ENCODE data around the gene CD96. TPM values are rescaled to one million over a fixed set of nuclear protein-coding genes. Genes with fewer than 3 reads are reported as not detected.
A peak's percentile ranks its signal among the peaks of the same experiment; 100 is the strongest.
"Not testable (repeated sequence)": the region's sequence is repeated elsewhere in the genome, so short reads cannot be mapped to it uniquely, and the experiment has no call there.

The CD96 gene, protein sequence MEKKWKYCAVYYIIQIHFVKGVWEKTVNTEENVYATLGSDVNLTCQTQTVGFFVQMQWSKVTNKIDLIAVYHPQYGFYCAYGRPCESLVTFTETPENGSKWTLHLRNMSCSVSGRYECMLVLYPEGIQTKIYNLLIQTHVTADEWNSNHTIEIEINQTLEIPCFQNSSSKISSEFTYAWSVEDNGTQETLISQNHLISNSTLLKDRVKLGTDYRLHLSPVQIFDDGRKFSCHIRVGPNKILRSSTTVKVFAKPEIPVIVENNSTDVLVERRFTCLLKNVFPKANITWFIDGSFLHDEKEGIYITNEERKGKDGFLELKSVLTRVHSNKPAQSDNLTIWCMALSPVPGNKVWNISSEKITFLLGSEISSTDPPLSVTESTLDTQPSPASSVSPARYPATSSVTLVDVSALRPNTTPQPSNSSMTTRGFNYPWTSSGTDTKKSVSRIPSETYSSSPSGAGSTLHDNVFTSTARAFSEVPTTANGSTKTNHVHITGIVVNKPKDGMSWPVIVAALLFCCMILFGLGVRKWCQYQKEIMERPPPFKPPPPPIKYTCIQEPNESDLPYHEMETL
- total RNA-seq = 0.35 TPM
- long read RNA-seq = 0 reads

DNA sequence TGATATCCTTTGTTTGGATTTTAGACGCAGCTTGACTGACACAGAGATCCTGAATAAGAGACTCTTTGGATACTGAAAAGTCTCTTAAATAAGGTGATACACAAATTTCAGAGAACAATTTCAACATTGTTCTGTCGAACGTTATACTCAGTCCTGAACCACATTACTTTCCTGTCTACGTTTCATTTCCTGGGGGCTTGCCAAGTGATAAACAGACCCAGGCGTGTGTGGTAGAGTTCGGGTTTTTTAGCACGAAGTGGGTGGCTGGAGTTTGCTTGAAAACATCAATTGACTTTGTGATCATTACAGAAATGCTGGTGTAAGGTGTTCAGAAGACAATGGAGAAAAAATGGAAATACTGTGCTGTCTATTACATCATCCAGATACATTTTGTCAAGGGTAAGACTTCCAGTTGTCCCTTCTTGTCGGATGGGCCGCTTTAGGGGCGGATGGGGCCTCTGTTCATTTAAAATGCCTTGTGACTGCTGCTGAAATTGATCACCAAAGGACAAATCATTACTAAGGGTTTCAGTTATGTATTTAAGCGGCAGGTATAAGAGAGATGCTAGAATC is at the start of gene CD96:
Gene CD96 (plus strand): TSS at position 287 of the 573 bp plus-strand sequence. CDS start 52 bp downstream, at position 339.
- DNase-seq (ENCODE audit: missing footprints) = no peak
- intact Hi-C loops (cut with DNase I) = no loop called here
- ATAC-seq = no peak

DNA sequence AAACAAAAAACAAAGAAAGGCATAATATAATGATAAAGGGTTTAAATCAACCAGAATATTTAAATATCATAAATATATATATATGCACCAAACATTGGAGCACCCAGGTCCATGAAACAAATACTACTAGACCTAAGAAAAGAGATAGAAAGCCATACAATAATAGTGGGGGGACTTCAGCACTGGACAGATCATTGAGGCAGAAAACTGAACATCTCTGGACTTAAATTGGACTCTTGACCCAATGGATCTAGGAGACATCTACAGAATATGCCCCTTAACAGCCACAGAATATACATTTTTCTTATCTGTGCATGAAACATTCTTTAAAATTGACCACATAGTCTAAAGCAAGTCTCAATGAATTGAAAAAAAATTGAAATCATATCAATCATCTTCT is 48.7 kb upstream of the CD96 start:
- ATAC-seq (no peak), DNase-seq (ENCODE audit: missing footprints) (no peak)
- intact Hi-C loops (cut with DNase I) = no loop called here

DNA sequence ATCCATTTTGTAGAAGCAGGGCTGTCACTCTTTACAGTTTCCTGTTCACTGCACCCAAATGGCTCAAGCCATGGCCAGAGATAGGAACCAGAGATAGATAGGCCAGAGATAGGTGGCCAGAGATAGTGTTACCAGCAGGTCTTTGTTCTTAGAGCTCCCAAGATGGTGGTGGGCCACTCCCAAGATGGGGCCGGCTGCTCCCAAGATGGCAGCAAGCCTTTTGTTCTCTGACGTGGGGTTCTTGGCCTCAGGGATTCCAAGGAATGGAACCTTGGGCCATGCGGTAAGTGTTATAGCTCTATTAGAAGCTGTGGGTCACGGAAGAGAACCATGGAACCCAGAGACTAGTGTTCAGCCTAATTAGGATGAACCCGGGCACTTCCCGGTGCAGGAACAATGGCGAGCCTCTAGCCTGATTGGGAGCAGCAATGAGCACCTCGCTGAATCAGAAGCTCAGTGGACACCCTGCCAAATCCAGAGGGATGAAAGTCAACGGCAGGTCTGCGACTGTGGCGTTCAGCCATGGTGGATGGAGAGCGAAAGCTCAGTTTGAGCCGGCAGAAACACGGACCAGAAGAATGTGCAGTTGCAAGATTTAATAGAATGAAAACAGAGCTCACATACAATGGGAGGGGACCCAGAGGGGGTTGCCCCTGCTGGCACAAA is 45.0 kb upstream of the CD96 start:
- intact Hi-C loops (cut with DNase I) = no loop called here
- DNase-seq (ENCODE audit: missing footprints) = no peak
- ATAC-seq = no peak

DNA sequence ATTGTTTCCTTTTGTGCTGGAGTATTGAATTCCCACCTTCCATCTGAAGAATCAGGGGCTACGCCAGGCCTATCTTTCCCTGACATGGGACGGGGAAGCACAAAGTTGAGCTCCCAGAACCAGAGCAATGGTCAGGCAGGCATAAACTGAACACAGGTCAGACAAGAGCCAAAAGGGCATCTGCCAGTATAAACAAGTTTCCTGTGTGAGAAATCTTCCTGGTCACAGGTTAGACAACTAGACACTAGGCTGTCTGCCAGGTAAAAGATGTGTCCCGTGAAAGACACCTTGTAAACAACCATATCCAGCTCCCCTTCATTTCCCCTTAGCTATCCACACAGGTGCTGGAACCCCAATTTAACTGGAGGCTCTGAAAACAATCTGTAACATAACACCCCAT is 44.0 kb upstream of the CD96 start:
- intact Hi-C loops (cut with DNase I) = no loop called here
- ATAC-seq (no peak), DNase-seq (ENCODE audit: missing footprints) (no peak)

DNA sequence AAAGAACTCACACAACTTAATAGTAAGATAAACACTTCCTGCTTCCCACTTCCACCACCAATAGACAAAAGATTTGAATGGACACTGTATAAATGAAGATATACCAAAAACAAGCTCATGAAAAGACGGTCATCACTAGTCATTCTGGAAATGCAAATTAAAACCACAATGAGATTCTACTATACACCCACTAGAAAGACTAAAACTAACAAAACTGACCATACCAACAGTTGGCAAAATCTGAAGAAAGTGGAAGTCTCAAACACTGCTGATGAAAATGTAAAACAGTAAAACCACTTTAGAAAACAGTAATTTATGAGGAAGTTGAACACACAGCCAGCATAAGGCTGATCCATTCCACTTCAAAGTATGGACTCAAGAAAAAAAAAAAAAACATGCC is 35.6 kb upstream of the CD96 start:
- intact Hi-C loops (cut with DNase I) = no loop called here
- DNase-seq (ENCODE audit: missing footprints) = no peak
- no peak for ATAC-seq

DNA sequence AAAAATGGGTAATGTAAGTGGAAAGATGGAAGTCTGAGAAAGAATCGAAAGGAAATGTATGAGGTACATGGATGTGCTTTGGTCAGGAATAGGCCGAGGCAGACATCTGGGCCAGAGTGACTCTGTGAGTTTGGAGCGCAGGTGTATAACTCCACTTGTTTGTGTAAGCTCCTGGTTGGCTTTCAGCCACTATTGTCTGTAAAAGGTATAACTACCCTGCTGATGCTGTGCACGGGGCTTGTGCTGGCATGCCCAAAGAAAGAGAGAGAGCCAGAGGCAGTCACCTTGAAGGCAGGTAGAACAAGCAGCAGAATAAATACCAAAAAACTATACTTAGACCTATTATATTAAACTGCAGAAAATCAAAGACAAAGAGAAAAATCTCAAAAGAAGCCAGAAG is 32.7 kb upstream of the CD96 start:
- no peak for DNase-seq (ENCODE audit: missing footprints)
- no peak for ATAC-seq
- intact Hi-C loops (cut with DNase I) = no loop called here

DNA sequence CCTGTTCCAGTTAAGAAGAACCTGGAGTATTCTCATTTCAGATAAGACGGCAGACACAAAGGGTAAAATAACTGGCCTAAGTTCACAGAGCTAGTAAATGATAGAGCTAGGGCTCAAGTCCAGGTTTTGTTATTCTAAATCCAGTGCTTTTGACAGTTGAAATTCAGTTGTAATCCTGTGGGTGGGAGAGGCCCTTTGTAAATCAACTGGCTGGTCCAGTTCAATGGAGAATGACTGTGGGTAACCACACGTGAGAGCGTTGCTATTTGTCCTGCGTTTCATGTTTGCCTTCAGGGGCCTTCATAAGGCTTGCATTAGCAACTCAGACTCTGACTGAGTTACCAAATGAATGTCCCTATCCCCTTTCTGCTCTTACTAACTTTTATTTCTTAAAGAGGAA is 24.2 kb upstream of the CD96 start:
- intact Hi-C loops (cut with DNase I) = no loop called here

DNA sequence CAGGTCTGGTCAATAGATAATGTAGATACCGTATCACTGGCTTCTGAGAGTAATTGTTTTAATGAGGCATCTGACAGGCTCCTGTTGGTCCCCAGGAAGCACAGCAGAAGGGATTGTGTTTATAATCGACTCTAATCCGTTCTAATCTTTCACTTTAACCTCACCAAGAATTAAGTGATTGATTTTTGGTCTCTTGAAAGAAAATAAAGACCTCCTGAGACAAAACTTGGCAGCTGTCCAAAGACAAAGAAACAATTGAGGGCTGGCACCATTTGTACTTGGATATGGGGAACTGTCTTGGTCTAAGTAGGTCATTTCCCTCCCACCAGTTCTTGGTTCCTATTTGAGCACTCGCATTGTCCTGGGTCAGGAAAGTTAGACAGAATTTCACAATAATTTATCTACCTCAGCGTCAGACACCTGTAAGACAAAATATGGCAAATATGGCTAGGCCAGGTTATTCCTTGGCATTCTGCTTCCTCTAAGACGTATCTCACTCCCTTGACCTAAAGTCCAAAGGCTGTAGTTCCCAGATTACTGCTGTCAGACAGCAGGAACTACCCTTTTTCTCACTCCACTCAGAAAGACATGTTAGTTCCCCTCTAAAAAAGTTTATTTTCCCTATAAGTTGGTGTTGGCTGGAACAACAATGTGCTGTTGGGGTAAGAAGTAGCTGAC is 22.7 kb upstream of the CD96 start:
- no peak for ATAC-seq
- DNase-seq (ENCODE audit: missing footprints) = no peak
- intact Hi-C loops (cut with DNase I) = no loop called here

More for the DNA sequence above, 24.2 kb upstream of the CD96 start:
- DNase-seq (ENCODE audit: missing footprints) = no peak
- ATAC-seq = no peak

DNA sequence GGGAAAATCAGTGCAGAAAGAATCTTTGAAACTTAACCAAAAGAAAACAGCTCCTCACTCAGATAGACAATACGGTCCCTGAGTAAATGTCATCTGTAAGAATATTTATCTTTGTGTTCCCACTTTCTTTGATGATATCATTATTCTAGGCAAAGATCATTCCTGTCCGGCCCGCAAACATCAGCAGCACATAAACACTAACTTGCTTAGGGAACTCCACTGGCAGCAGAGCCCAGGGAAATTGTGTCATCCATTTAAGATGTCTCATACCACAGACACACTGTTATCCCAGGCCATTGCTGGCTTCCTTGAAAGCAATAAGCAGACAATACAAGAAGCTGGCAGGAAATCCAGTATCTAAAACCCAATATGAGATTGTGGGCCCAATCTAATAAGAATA is 20.1 kb upstream of the CD96 start:
- DNase-seq (ENCODE audit: missing footprints) = no peak
- ATAC-seq = no peak
- intact Hi-C loops (cut with DNase I) = no loop called here

DNA sequence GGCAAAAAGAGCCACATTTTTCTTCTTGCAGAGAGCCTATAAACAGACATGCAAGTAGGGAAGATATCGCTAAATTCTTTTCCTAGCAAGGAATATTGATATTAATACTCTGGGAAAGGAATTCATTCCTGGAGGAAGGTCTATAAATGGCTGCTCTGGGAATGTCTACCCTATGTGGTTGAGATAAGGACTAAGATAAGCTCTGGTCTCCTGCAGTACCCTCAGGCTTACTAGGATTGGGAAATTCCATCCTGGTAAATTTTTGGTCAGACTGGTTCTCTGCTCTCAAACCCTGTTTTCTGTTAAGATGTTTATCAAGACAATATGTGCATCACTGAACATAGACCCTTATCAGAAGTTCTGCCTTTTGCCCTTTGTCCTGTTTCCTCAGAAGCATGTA is 17.5 kb upstream of the CD96 start:
- ATAC-seq; intact Hi-C loops (cut with DNase I); DNase-seq (ENCODE audit: missing footprints): not testable (repeated sequence)

DNA sequence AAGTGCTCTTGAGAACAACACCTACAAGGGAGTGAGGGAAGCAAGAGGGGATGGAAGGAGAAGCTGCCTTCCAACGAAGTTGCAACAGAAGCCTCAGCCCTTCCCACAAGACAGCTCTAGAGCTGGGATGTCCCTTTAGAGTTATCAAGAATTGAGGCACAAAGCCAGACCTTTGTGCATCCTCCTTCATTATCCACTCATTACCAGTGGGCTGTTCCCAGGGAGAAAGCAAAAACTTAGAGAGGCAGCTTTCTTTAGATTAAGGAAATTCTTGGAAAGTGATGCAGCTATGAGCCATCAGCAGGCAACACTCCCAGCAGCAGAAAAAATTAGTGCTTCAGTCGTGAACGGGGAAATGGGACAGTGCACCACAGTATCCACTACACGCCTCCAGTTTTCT is 10.6 kb upstream of the CD96 start:
- intact Hi-C loops (cut with DNase I) = no loop called here
- ATAC-seq (no peak), DNase-seq (ENCODE audit: missing footprints) (no peak)

DNA sequence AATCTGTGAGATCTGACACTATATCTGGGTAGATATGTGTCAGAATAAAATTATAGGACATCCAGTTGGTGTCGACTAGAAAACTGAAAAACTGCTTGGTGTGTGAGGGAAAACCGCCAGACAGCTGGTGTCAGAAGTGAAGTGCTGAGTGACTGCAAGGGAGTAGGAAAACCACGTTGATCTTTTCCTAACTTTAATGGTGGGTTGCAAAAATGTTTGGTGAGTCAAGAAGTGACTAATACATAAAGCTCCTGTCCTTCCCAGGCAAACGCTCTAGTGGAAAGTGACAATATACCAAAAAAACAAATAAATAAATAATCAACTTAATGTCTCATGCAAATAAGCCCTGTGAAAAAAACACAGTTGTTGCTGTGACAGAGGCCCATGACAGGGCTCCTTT is 7.3 kb upstream of the CD96 start:
- intact Hi-C loops (cut with DNase I) = no loop called here
- DNase-seq (ENCODE audit: missing footprints) = no peak
- no peak for ATAC-seq

DNA sequence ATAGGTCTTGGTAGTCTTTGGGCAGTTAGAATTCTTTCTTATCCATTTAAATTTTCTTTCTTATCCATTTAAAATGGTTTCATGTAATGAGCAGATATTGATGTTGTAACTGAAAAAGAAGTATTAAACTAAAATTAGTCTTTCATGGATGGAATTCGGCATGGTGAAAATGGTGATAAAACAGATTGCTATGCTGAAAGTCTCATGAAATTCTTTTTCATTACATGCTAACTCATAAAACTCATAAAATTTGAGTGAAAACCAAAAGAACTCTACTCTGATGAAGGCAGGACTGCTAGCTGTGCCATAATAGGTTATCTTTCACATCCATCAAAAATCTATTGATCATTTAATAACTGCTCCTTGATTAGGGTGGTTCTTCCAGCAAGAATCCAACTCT is 3.9 kb upstream of the CD96 start:
- no peak for ATAC-seq
- DNase-seq (ENCODE audit: missing footprints) = no peak
- intact Hi-C loops (cut with DNase I) = no loop called here

DNA sequence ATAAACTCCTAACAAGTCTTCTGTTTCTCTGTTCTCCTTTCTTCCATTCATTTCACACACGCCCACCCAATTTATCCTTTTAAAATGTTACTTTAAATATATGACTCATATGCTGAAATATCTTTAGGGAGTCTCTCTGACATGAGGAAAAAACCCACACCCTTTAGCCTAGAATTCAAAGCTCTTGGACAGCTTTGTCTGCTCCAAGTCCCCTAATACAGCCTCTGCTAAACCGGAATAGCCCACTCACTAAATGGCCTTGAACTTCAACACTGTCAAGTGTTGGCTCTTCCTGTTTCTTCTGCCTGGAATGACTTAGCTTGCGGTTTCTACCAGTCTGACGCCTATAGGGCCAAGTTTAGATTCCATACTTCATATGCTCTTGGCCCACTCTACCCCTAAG is 3.3 kb upstream of the CD96 start:
- ATAC-seq (no peak), DNase-seq (ENCODE audit: missing footprints) (no peak)
- intact Hi-C loops (cut with DNase I) = no loop called here

DNA sequence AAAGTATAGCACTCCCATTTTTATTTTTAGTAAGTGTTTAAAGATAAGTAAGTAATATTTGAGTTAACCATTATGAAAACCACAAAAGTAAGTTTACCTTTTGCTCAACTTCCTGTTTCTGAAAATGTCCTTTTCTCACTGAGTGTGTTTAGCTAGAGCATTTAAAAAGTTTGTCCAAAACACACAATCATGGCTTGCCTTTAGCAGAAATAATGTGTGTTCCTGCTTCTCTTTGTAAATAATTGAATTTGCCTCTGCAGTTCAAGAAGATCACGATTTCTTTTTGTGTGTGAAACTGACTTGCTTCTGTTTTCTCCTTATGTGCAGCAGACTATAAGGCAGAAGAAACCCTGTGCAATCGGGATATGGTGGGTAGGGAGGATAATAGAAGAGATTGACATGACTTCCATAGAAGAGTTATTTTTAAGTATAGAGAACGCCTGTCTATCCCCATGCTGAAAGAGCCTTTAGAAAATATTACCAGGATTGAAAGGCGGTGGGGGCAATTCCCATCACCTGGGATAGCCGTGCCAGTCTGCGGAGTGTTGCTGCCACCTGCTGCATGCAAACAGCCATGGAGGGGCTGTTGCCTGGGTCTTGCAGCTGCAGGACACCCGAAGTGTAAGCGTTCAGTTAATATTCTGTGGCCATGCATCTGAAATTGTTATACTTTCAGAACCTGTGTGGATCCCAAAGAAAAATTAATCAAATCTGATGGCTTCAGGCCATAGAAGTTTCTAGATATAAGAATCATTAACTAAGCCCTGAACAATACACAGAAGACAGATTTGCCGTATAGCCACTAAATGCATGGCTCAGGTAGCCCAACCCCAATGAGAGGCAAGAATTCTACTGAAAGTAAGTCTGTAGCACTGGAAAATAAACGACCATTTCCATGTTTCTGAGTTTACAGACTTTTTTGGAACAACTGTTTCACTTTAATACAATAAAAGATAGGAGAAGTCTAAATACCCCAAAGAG is 2.4 kb upstream of the CD96 start:
- intact Hi-C loops (cut with DNase I) = no loop called here
- ATAC-seq (peak; percentile 48), DNase-seq (ENCODE audit: missing footprints) (no peak)

DNA sequence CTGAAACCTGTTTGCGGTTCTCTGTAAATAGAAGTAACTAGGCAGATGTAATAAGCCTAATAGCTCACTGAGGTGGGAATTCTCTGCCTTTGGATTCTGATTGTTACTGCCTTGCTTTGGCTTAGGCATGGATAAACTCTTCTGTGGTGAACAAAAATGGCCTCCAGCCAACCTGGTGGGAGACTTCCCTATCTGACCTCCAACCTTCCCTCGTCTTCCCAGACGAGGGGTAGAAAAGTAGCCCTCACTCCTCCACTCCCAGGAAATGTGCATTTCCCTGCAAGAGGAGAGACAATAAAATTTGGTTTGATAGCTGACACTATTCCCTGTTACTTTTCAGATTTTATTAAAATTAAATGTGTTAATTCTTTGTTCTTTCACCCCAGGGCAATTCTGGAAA is 606 bp upstream of the CD96 start:
- DNase-seq (ENCODE audit: missing footprints) = no peak
- no peak for ATAC-seq
- intact Hi-C loops (cut with DNase I) = no loop called here

DNA sequence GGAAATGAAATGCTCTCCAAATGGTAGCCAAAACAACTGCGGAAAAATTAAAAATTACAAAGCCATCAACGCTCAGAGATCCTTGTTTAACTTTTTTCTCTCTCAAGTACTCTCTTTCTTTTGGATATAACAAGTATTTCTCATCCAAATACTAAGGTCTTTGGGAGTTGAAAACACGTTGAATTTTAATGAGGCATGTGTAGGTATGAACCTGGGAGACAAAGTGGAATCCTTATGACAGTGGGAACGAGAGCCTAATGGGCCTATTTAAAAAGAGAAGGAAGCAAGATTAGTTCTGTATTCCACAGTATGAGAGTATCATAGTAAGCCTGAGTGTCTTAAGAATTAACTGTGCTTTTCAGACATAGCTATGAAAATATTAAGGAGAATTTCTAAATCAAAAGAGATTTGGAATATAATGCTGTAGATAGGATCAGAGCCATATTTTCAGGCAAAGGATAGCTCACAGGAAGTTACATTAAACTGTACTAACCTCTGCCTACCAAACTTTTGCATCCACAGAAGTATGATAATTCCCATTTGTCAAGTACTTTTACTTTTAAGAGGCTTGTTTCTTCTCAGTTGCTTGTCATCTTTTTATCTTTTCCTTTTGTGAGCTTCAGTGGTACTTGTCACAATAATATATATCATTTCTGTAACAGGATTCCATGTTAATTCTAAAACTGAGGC is 759 bp downstream of the CD96 start:
- DNase-seq (ENCODE audit: missing footprints) (no peak), ATAC-seq (no peak)
- intact Hi-C loops (cut with DNase I) = no loop called here

DNA sequence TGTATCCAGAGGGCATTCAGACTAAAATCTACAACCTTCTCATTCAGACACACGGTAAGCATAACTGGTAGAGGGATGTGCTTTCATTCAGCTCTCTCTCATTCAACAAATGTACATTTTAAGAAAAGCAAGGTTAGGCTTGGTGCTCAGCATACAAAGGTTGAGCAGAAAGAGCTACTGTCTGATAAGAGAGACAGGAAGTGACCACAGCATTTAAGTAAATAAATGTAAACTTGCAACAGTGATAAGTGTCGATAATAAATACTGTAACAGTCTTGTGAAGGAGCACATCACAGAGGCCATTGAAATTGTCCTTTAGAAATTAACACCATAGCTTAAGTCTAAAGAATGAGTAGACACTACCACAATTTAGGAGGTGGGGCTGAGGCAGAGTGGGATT is 3.4 kb downstream of the CD96 start:
- intact Hi-C loops (cut with DNase I) = no loop called here
- no peak for DNase-seq (ENCODE audit: missing footprints)
- ATAC-seq = no peak
